ENCODE data around the gene MVD. TPM values are rescaled to one million over a fixed set of nuclear protein-coding genes. Genes with fewer than 3 reads are reported as not detected.

Gene MVD
- total and polyA plus RNA-seq, 2 of the 13 experiments (the other 11 are each of a cell fraction or from before 2014, with no cell fraction given) = 28.1 to 187 TPM

- no peak for DNase-seq (ENCODE audit: low spot score)
- POLR2A ChIA-PET = interaction anchor here (0.6 kb wide), 1 partner anchor 12 kb away, joined by 3 read pairs; no protein-coding TSS in a partner anchor
- peaks cover 31% of the 10 kb centered on the region for H3K4me1 ChIP-seq (ENCODE audit: insufficient read depth, low read length)
- ATAC-seq = no peak
- intact Hi-C loops (cut with micrococcal nuclease; ENCODE audit: unreplicated experiment) (no loop called here), in situ Hi-C loops (cut with HindIII; ENCODE audit: extremely low pct_ligation_motif_present, low pct_unique_long_range_greater_than_20kb) (no loop called here)
- no peaks in the 10 kb centered on the region for H3K27me3 ChIP-seq (ENCODE audit: control insufficient read depth in 1 of 2, insufficient read depth in 2 of 2, low read length in 2 of 2)
- BruUV-seq (replicated peaks) = no TSS peak
- H3K9ac ChIP-seq (ENCODE audit: insufficient read depth, low read depth, low read length) = no peak overlapping the region
- peaks cover 8% of the 10 kb centered on the region for H3K79me2 ChIP-seq (ENCODE audit: insufficient read depth, low read length)
- no peak for FAIRE-seq
- no peak overlapping the region for H3K4me3 ChIP-seq (replicated peaks in 1 of 3; ENCODE audit: insufficient read depth in 1 of 3, low read depth in 2 of 3, low read length in 3 of 3)
- H3K4me2 ChIP-seq (ENCODE audit: low read depth, low read length) = no peak overlapping the region
- CTCF ChIA-PET (ENCODE audit: low intra/inter-chr PET ratio, low total read pairs) = no interaction called here
- WGBS (ENCODE audit: low lambda C conversion rate) = 97% methylated on average over 19 of the region's 19 CpGs
- no peak overlapping the region for H3K27ac ChIP-seq (ENCODE audit: extremely low read length, insufficient read depth, low read length)
- H4K20me1 ChIP-seq (ENCODE audit: insufficient read depth, low read length) = peaks cover 8% of the 10 kb centered on the region; the same call in 1 of the 2 replicates
- H3K9me3 ChIP-seq (ENCODE audit: low read length) = no peaks in the 10 kb centered on the region
- peaks cover 24 to 57% of the 10 kb centered on the region in 2 experiments for H3K36me3 ChIP-seq (replicated peaks in 1 of 2; ENCODE audit: control insufficient read depth in 1 of 2, insufficient read depth in 2 of 2, low read length in 2 of 2)
- no peak overlapping the region for H2AFZ ChIP-seq (ENCODE audit: low read length)
- no peak for TF ChIP-seq CREB3 (CRISPR knock-in tag; IDR thresholded peaks at IDR 0.05)
- no peak for TF ChIP-seq ZNF672 (CRISPR knock-in tag; IDR thresholded peaks at IDR 0.05)
- no peak for TF ChIP-seq SNAPC5 (CRISPR knock-in tag; IDR thresholded peaks at IDR 0.05; ENCODE audit: borderline replicate concordance)
- TF ChIP-seq JUNB (CRISPR knock-in tag; IDR thresholded peaks at IDR 0.05; ENCODE audit: borderline replicate concordance) = no peak
- no peak for TF ChIP-seq MTA1 (CRISPR knock-in tag; IDR thresholded peaks at IDR 0.05; ENCODE audit: borderline replicate concordance)
- TF ChIP-seq HNRNPLL (IDR thresholded peaks at IDR 0.05; ENCODE audit: low read depth, low read length, poor library complexity, severe bottlenecking) = no peak
Measured at GRCh38 chr16:88614818-88615580, 47.9 kb downstream of the MVD start.

Data from HepG2 (cell line).